Endothelial cell (in vitro differentiated cells): ENCODE data around the gene MCM10. TPM values are rescaled to one million over a fixed set of nuclear protein-coding genes. Genes with fewer than 3 reads are reported as not detected.
"Not testable (repeated sequence)": the region's sequence is repeated elsewhere in the genome, so short reads cannot be mapped to it uniquely, and the experiment has no call there.

ENCODE experiments used
- DNase-seq: peaks from one replicate; pipeline ENCODE4 v3.0.0; 2021; ENCODE audit warnings: low spot score
- H3K27ac Mint-ChIP-seq: one replicate; pipeline ENCODE4 v1.8.0; 2021; ENCODE audit warnings: mixed read lengths, inconsistent platforms; ENCODE audit not compliant: unreplicated experiment
- H3K27me3 Mint-ChIP-seq: one replicate; pipeline ENCODE4 v1.8.0; 2021; ENCODE audit warnings: mild to moderate bottlenecking, moderate library complexity, mixed read lengths, inconsistent platforms; ENCODE audit not compliant: unreplicated experiment
- H3K36me3 Mint-ChIP-seq: one replicate; pipeline ENCODE4 v1.8.0; 2021; ENCODE audit warnings: mild to moderate bottlenecking, low read depth, mixed read lengths, inconsistent platforms; ENCODE audit not compliant: unreplicated experiment
- H3K4me1 Mint-ChIP-seq: one replicate; pipeline ENCODE4 v1.8.0; 2021; ENCODE audit warnings: mild to moderate bottlenecking, mixed read lengths, inconsistent platforms; ENCODE audit not compliant: unreplicated experiment
- H3K4me3 Mint-ChIP-seq: one replicate; pipeline ENCODE4 v1.8.0; 2021; ENCODE audit warnings: mild to moderate bottlenecking, mixed read lengths, inconsistent platforms; ENCODE audit not compliant: unreplicated experiment
- H3K9me3 Mint-ChIP-seq: one replicate; pipeline ENCODE4 v1.8.0; 2021; ENCODE audit warnings: mixed read lengths, inconsistent platforms; ENCODE audit not compliant: unreplicated experiment
- total RNA-seq: library from RNA; stranded (reverse); fragmentation: NEBNext Ultra II Directional; extraction: Animal tissue kit (Norgen Biotek cat#: 25700); gene quantifications from one replicate; pipeline ENCODE4 v1.2.1, GENCODE V29; 2021; ENCODE audit not compliant: unreplicated experiment
- TF ChIP-seq, protein P1 (sequence below): fragments of 200-600 bp; sonication (generic); IDR thresholded peaks from one replicate; pipeline ENCODE4 v1.5.0; 2021; ENCODE audit warnings: antibody characterized with exemption; ENCODE audit not compliant: unreplicated experiment

MCM10 gene
- total RNA-seq, 1 donor from 2014 or later = 7.0 TPM

- Mint-ChIP-seq H3K9me3 (no peaks in the 10 kb centered on the region), H3K27me3 (peaks cover 3% of the 10 kb centered on the region), H3K36me3 (no peaks in the 10 kb centered on the region), H3K27ac (no peak overlapping the region), H3K4me1 (peaks cover 7% of the 10 kb centered on the region), H3K4me3 (no peak overlapping the region)
- DNase-seq = no peak
- TF ChIP-seq, protein P1, sequence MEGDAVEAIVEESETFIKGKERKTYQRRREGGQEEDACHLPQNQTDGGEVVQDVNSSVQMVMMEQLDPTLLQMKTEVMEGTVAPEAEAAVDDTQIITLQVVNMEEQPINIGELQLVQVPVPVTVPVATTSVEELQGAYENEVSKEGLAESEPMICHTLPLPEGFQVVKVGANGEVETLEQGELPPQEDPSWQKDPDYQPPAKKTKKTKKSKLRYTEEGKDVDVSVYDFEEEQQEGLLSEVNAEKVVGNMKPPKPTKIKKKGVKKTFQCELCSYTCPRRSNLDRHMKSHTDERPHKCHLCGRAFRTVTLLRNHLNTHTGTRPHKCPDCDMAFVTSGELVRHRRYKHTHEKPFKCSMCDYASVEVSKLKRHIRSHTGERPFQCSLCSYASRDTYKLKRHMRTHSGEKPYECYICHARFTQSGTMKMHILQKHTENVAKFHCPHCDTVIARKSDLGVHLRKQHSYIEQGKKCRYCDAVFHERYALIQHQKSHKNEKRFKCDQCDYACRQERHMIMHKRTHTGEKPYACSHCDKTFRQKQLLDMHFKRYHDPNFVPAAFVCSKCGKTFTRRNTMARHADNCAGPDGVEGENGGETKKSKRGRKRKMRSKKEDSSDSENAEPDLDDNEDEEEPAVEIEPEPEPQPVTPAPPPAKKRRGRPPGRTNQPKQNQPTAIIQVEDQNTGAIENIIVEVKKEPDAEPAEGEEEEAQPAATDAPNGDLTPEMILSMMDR = no peak
Measured at GRCh38 chr10:13231808-13232207, 70.5 kb downstream of the MCM10 start.

DNA sequence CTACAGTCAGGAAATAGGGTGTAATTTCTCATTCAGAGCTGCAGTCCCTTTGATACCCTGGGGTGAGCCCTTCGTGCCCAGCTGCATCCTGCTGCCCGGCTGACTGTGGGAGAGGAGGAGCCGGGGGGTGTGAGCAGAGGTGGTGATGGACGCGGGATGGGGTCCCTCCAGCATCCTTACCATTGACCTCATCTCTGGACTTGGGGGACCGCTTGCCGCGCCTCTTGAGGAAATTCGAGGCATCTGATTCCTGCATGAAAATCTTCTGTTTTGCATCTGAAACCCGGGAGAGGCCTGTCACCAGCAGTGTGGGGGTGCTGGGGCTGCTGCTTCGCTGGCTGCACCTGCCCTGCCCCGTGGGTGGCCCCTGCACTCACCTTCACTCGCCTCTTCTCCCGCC is 72.0 kb downstream of the MCM10 start:
- Mint-ChIP-seq H3K27ac (no peak overlapping the region), H3K9me3 (no peaks in the 10 kb centered on the region), H3K27me3 (peaks cover 3% of the 10 kb centered on the region), H3K36me3 (no peaks in the 10 kb centered on the region), H3K4me3 (no peak overlapping the region), H3K4me1 (peaks cover 7% of the 10 kb centered on the region)
- DNase-seq = no peak
- TF ChIP-seq, protein P1 = no peak

DNA sequence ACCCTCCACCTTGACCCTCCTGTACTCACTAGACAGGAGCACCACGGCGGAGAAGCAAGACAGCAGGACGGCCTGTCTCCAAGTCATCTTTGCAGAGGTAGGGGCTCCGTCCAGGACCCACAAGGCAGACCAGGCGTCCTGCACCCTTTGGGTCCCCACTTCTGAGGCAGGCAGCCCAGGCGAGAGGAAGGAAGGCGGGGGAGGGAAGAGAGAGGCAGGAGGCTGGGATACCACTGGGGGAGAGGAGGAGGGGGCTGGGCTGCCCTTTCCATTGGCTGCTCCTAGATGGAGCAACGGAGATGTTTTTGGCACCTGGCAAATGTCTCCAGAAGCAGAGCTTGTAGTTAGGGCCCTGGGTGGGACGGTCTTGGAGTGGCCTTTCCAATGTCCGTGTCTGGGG is 72.8 kb downstream of the MCM10 start, which contains the start of gene UCMA:
Gene UCMA, minus strand, starts transcription at position 203 of the 400 bp plus-strand sequence. Its CDS starts 116 bp downstream, at position 87.
- Mint-ChIP-seq H3K36me3 (no peaks in the 10 kb centered on the region), H3K27me3 (peaks cover 3% of the 10 kb centered on the region), H3K27ac (no peak within 1 kb of the TSS), H3K9me3 (no peaks in the 10 kb centered on the region), H3K4me1 (peaks cover 7% of the 10 kb centered on the region), H3K4me3 (no peak within 1 kb of the TSS)
- no peak for DNase-seq
- TF ChIP-seq, protein P1 = no peak

DNA sequence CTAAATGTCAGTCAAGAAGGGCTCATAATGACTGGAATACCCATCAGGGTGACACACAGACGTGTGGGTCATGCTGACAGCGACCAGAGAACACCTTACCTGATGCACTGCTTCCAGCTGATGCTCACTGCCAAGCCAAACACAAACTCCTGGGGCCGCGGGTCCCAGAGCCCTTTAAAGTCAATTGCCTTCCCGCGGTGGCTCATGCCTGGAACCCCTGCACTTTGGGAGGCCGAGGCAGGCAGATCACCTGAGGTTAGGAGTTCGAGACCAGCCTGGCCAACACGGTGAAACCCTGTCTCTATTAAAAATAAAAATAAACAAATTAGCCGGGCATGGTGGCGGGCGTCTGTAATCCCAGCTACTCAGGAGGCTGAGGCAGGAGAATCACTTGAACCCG is 73.4 kb downstream of the MCM10 start:
- not testable (repeated sequence) for H3K4me1 Mint-ChIP-seq, H3K27ac Mint-ChIP-seq, H3K4me3 Mint-ChIP-seq, H3K9me3 Mint-ChIP-seq, H3K27me3 Mint-ChIP-seq, DNase-seq, H3K36me3 Mint-ChIP-seq

- H3K4me1 Mint-ChIP-seq = peaks cover 7% of the 10 kb centered on the region
- H3K27me3 Mint-ChIP-seq = peaks cover 3% of the 10 kb centered on the region
- no peaks in the 10 kb centered on the region for H3K36me3 Mint-ChIP-seq
- no peak overlapping the region for H3K27ac Mint-ChIP-seq
- H3K9me3 Mint-ChIP-seq = no peaks in the 10 kb centered on the region
- no peak for DNase-seq
- TF ChIP-seq, protein P1 = no peak
- H3K4me3 Mint-ChIP-seq = no peak overlapping the region
Measured at GRCh38 chr10:13236638-13237037, 75.3 kb downstream of the MCM10 start.
